ENCODE measurements around the gene SLC25A36. TPM values are rescaled to one million over a fixed set of nuclear protein-coding genes. Genes with fewer than 3 reads are reported as not detected.

The SLC25A36 gene
- total RNA-seq, 1 donor: 65.2 TPM

DNA sequence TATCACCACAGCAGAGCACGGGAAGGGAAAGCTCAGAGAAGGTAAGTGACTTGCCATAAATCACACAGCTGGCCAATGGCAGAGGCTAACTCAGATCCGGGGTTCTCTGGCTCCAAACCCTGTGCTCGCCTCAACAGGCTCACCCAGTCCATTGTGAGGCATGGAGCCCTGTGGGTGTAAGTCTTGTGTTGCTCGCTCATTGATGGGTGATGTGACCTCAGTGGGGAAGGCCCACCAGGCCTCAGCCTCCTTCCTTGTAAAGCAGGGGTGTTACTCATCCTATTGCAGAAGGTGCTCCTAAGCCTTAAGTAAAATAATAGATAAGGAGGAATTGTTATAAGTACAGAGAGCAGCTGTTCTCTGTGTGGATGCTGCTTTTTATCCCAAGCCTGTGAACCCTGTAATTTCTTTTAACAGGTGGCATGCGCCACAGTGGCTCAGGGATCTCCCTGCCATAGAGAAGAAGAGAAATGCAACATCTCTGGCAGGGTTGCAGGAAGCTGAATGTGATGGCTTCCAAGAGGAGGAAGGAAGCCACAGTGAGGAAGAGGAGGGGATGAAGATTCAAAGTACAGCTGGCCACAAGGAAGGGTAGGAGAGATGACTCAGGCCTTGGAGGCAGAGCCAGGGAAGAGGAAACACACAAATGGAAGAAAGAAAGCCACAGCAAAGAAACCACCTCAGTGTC lies 78.7 kb downstream of the SLC25A36 start:
- TF ChIP-seq CTCF (IDR thresholded peaks at IDR 0.05; ENCODE audit: insufficient read depth, low read depth, low read length): no peak
- no peak for DNase-seq (ENCODE audit: low read depth)
- H3K4me3 ChIP-seq (ENCODE audit: low read depth, low read length): no peak overlapping the region

GRCh38 chr3:141021261-141021660 lies 79.6 kb downstream of the SLC25A36 start:
- DNase-seq (ENCODE audit: low read depth): no peak
- no peak for TF ChIP-seq CTCF (IDR thresholded peaks at IDR 0.05; ENCODE audit: insufficient read depth, low read depth, low read length)
- no peak overlapping the region for H3K4me3 ChIP-seq (ENCODE audit: low read depth, low read length)

Other genes starting within 250 kb of the SLC25A36 start
- not detected in 2 replicates for gene SPSB4, start 109.5 kb downstream of the SLC25A36 start, total RNA-seq